Skeletal muscle tissue (tissue), 4 donors: ENCODE measurements around the gene TRAPPC6A. TPM values are rescaled to one million over a fixed set of nuclear protein-coding genes. Genes with fewer than 3 reads are reported as not detected.

ENCODE experiments used
- H3K27ac ChIP-seq: one replicate; pipeline ENCODE4 v1.7.0; 2013; ENCODE audit warnings: mild to moderate bottlenecking, low read depth, low read length, inconsistent platforms
- H3K27me3 ChIP-seq, 3 donors: one replicate each; pipeline ENCODE4 v1.7.0; 2013; ENCODE audit warnings: low read length in 3 of 3; ENCODE audit not compliant: control insufficient read depth in 3 of 3, insufficient read depth in 3 of 3
- H3K36me3 ChIP-seq, 3 donors: one replicate each; pipeline ENCODE4 v1.7.0; 2013; ENCODE audit warnings: low read length in 3 of 3; ENCODE audit not compliant: control insufficient read depth in 3 of 3, insufficient read depth in 3 of 3
- H3K4me1 ChIP-seq, 3 donors: one replicate each; pipeline ENCODE4 v1.7.0; 2013; ENCODE audit warnings: low read length in 3 of 3, mild to moderate bottlenecking in 3 of 3; ENCODE audit not compliant: control insufficient read depth in 3 of 3, insufficient read depth in 3 of 3
- H3K4me3 ChIP-seq, 3 donors: one replicate each; pipeline ENCODE4 v1.7.0; 2013; ENCODE audit warnings: low read length in 3 of 3
- H3K9ac ChIP-seq, 3 donors: one replicate each; pipeline ENCODE4 v1.7.0; 2013; ENCODE audit warnings: low read length in 3 of 3, mild to moderate bottlenecking in 3 of 3, moderate library complexity in 2 of 3, low read depth in 1 of 3
- H3K9me3 ChIP-seq, 3 donors: one replicate each; pipeline ENCODE4 v1.7.0; 2013; ENCODE audit warnings: low read length in 3 of 3; ENCODE audit not compliant: control insufficient read depth in 3 of 3
- total RNA-seq: library from RNA; depleted of rRNA; stranded (reverse); fragments of >200 nt; gene quantifications from one replicate; pipeline ENCODE4 v1.2.3, GENCODE V29; 2014
- donor health status: Osteomylitis.

Gene TRAPPC6A
- total RNA-seq, 1 donor from 2014 or later, result 15.1 TPM

GRCh38 chr19:45164577-45165335 lies 13.3 kb downstream of the TRAPPC6A start:
- Histone ChIP-seq H3K27me3 (peaks cover 25 to 33% (median 26%) of the 10 kb centered on the region in 3 donors), H3K9ac (no peak overlapping the region), H3K27ac (no peak overlapping the region), H3K36me3 (no peaks in the 10 kb centered on the region), H3K9me3 (no peaks in the 10 kb centered on the region), H3K4me1 (peaks cover 4 to 9% (median 5%) of the 10 kb centered on the region in 3 donors), H3K4me3 (no peak overlapping the region)

DNA sequence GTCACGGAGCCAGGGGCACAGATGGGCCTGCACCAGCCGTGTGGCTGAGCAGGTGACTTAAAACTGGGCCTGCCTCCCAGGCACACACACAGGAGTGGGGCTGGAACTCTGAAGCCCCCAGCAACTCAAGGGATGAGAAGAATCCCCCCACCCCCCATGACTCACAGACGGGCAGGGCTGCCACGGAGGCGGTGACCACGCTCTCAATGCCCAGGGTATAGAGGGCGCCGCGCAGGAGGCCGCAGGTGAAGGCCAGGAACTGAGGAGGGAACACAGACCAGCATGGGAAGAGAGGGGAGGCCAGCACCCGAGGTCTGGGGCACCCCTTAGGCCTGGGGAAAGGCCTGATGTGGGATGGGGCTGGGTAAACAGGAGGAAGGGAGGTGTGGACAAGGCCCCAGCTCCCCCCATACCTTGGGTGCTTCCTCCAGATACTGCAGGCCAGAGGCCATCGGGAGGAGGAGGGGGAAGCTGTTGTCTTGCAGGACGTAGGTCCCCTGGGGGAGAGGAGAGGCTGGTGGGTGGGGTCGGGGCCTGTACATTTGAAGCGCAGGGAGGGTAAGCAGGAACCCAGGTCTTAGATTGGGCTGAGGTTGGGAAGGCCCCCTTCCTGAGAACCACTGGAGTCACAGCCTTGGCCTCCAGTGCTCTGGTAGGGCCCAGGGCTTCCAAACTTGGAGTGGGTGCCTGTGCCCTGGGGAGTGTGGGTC lies 14.1 kb downstream of the TRAPPC6A start:
- Histone ChIP-seq H3K36me3 (no peaks in the 10 kb centered on the region), H3K9me3 (no peaks in the 10 kb centered on the region), H3K9ac (no peak overlapping the region), H3K27me3 (peaks cover 29 to 41% (median 33%) of the 10 kb centered on the region in 3 donors), H3K27ac (no peak overlapping the region), H3K4me3 (no peak overlapping the region), H3K4me1 (peaks cover 4 to 9% (median 5%) of the 10 kb centered on the region in 3 donors)

DNA sequence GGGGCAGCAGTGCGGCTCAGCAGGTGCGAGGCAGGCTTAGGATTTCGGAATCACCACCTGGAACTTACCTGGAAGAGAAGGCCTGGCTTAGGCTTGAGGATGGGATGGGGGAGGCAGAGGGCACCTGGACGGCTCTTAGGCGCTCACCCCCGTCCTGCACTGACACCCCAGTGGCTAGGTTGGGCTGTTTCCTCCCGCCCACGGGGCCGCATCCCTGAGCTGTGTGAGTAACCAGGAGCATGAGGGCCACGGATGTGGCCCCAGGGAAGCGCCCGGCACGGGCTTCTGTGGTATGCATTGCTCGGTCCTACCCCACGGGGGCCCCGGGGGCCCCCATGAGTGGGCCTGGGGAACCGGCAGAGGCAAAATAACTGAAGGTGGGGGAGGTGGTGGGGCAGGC lies 14.9 kb downstream of the TRAPPC6A start:
- no peak overlapping the region for H3K4me3 ChIP-seq
- no peaks in the 10 kb centered on the region for H3K36me3 ChIP-seq
- no peak overlapping the region for H3K27ac ChIP-seq
- H3K27me3 ChIP-seq, result peaks cover 35 to 48% (median 40%) of the 10 kb centered on the region in 3 donors
- H3K9me3 ChIP-seq, result no peaks in the 10 kb centered on the region
- H3K9ac ChIP-seq, result no peak overlapping the region
- H3K4me1 ChIP-seq, result peaks cover 4 to 9% (median 5%) of the 10 kb centered on the region in 3 donors

DNA sequence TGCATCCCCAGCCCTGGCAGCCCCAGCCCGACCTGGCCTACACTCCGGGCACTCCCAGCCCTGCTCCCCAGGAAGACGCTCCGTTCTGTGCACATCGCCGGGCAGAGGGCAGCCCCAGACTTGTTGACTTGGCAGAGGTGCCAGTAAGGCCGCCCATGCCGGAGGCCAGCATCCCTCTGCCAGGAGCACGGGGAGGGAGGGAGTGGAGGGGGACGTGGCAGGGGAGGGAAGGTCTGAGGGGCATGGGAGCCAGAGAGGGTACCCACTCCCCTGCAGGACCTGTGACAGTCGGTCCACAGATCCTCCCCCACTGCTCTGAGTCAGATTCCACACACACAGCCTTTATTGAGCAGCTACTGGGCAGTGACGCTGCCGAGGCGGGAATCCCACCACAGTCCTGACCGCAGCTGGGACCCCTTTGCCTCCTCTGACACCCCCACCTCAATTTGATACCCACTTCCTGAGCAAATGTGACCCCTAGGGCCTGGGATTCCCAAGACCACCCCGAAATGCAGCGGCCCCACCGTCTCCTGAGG lies 15.4 kb downstream of the TRAPPC6A start:
- no peak overlapping the region for H3K27ac ChIP-seq
- no peaks in the 10 kb centered on the region for H3K36me3 ChIP-seq
- H3K9me3 ChIP-seq, result no peaks in the 10 kb centered on the region
- H3K9ac ChIP-seq, result no peak overlapping the region
- H3K4me1 ChIP-seq, result peaks cover 4 to 9% (median 5%) of the 10 kb centered on the region in 3 donors
- peaks cover 40 to 53% (median 43%) of the 10 kb centered on the region in 3 donors for H3K27me3 ChIP-seq
- H3K4me3 ChIP-seq, result no peak overlapping the region

DNA sequence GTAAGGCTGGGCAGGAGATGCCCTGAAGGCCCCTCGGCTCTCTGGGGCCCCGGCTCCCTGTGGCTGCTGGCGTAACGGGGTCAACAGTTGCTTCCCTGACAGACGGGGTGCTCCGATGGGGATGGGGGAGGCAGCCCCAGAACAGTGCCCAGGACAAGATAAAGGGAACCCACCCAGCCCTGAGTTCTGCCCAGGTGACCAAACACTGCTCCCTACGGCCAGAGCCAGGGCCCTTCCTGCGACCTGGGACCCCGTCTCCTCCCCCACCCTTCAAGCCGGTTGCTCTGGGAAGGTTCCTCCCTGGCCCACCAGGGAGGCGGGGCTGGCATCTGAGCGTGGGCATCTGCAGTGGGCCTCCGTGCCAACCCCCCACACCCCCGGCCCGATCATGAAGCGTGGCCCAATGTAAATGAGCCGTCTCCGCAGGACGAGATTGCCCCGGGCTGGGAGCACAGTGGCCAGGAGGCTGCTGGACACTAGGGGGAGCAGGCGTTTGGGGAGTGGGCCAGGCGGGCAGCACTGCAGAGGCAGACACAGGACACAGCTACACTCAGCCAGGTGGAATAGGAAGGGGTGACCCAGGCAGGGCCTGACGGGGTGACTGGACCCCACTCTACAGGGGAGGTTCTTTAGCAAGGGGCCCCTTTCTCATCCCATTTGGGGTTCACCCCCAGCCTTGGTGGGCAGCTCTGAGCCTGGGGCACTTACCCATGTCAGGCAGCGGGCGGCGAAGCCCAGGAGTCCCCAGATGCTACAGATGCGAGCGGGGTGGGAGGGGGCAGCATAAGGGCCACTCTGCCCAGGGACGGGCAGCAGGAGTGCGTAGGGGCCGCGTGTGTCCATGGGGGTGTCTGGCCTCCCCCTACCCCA lies 16.1 kb downstream of the TRAPPC6A start:
- Histone ChIP-seq H3K36me3 (no peaks in the 10 kb centered on the region), H3K27me3 (peaks cover 42 to 54% (median 43%) of the 10 kb centered on the region in 3 donors)

GRCh38 chr19:45160870-45161737 lies 16.9 kb downstream of the TRAPPC6A start, which contains the start of gene NKPD1:
TSS of gene NKPD1 (minus strand) at chr19:45160982. CDS start at chr19:45160150, 832 bp downstream.
- H3K27me3 ChIP-seq, result peaks cover 43 to 61% (median 48%) of the 10 kb centered on the region in 3 donors

More for the DNA sequence above, 16.1 kb downstream of the TRAPPC6A start:
- no peak overlapping the region for H3K4me3 ChIP-seq
- peaks cover 4 to 9% (median 5%) of the 10 kb centered on the region in 3 donors for H3K4me1 ChIP-seq
- no peak overlapping the region for H3K9ac ChIP-seq
- H3K9me3 ChIP-seq, result no peaks in the 10 kb centered on the region
- no peak overlapping the region for H3K27ac ChIP-seq

DNA sequence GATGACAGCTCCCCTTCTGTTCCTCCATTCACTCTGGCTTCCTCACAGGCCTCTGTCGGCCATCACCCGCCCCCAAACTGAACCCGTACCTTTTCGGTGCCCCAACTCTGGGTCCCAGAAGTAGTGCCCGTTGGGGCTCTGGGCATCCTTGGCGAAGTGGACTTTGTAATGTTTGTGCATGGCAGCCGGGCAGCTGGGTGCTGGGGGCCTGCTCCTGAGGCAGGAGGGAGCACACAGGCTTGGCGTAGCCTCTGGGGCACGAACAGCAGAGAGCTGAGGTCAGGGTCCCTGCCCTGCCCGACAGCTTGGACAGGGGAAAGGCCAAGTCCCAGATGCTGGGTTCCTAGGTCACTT lies 18.1 kb downstream of the TRAPPC6A start:
- Histone ChIP-seq H3K27me3 (peaks cover 43 to 66% (median 48%) of the 10 kb centered on the region in 3 donors), H3K9ac (no peak overlapping the region), H3K27ac (no peak overlapping the region), H3K4me3 (no peak overlapping the region), H3K9me3 (no peaks in the 10 kb centered on the region), H3K36me3 (no peaks in the 10 kb centered on the region), H3K4me1 (peaks cover 3 to 4% (median 4%) of the 10 kb centered on the region in 3 donors)

More at GRCh38 chr19:45160870-45161737, 16.9 kb downstream of the TRAPPC6A start, which contains the start of gene NKPD1:
- Histone ChIP-seq H3K9me3 (no peaks in the 10 kb centered on the region), H3K36me3 (no peaks in the 10 kb centered on the region), H3K4me1 (peaks cover 3 to 4% (median 4%) of the 10 kb centered on the region in 3 donors), H3K9ac (no peak within 1 kb of the TSS), H3K27ac (no peak within 1 kb of the TSS), H3K4me3 (no peak within 1 kb of the TSS)

DNA sequence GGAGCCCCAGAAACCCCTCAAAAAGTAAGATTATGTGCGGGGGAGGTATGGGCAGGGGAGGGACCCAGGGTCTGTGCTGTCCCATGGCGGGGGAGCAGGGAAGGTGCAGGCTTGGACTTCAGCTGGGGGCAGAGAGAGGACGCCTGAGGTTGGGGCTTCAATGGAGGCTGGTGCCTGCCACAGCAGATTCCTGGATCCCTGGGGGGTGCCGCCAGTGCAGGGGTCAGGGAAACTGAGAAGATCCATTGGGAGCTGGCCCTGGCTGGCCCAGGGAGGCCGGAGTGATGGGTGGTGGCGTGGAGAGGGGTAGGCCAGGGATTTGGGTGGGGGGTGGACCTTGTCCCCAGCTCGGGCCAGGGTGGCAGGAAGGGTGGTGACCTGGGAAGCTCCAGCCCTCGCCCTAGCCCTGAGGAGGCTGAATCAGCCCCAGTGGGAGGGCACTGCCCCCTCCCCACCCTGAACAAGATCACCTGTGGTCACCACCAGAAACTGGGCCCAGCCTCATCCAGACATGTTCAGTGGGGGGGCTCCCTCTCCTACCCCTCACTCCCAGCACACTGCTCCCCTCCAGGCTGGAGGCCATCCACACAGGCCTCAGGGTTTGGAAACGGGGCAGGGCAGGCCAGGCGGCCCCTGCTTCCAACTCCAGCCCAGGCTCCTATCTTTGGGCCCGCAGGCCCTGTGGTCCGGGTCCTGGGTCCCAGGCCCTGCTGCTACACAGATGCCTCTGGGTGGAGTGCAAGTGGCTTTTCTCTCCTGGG lies 18.6 kb downstream of the TRAPPC6A start:
- peaks cover 3 to 4% (median 3%) of the 10 kb centered on the region in 3 donors for H3K4me1 ChIP-seq

More for the DNA sequence above, 18.6 kb downstream of the TRAPPC6A start:
- Histone ChIP-seq H3K4me3 (no peak overlapping the region), H3K9me3 (no peaks in the 10 kb centered on the region), H3K36me3 (no peaks in the 10 kb centered on the region), H3K27me3 (peaks cover 43 to 68% (median 49%) of the 10 kb centered on the region in 3 donors), H3K27ac (no peak overlapping the region), H3K9ac (no peak overlapping the region)
